Anterior cingulate cortex (tissue), 58 donors: Measurements from ENCODE around the gene IL1RL2.

Source experiments
- DNase-seq, 58 donors: peaks; one replicate each; lab custom pipeline; 2025; lab: John Stamatoyannopoulos, UW

IL1RL2 gene

GRCh38 chr2:102155703-102156515 is 30.9 kb upstream of the IL1RL2 start:
- DNase-seq = no peak

GRCh38 chr2:102158011-102158755 is 28.6 kb upstream of the IL1RL2 start:
- no peak for DNase-seq

- no peak for DNase-seq
These were observed 27.5 kb upstream of the IL1RL2 start for GRCh38 chr2:102159295-102159694.

- peak in 1 of 58 donors; percentile 3 for DNase-seq
These were observed 20.5 kb upstream of the IL1RL2 start for GRCh38 chr2:102166189-102166845.

- DNase-seq = no peak
These were observed 18.6 kb upstream of the IL1RL2 start for GRCh38 chr2:102168026-102168771.

GRCh38 chr2:102171946-102172345 is 14.9 kb upstream of the IL1RL2 start:
- DNase-seq = no peak

GRCh38 chr2:102172745-102173144 is 14.1 kb upstream of the IL1RL2 start:
- DNase-seq = no peak

GRCh38 chr2:102176172-102176571 is 10.7 kb upstream of the IL1RL2 start:
- DNase-seq = no peak

GRCh38 chr2:102177814-102178478 is 8.9 kb upstream of the IL1RL2 start:
- no peak for DNase-seq

GRCh38 chr2:102179061-102179460 is 7.8 kb upstream of the IL1RL2 start:
- DNase-seq = no peak

- no peak for DNase-seq
These were observed 6.8 kb upstream of the IL1RL2 start for GRCh38 chr2:102179788-102180686.

GRCh38 chr2:102180687-102180999 is 6.2 kb upstream of the IL1RL2 start:
- DNase-seq = no peak

- DNase-seq = no peak
These were observed 5.4 kb upstream of the IL1RL2 start for GRCh38 chr2:102181376-102181775.

- DNase-seq = no peak
These were observed 4.7 kb upstream of the IL1RL2 start for GRCh38 chr2:102181919-102182635.

- DNase-seq = no peak
These were observed 2.8 kb upstream of the IL1RL2 start for GRCh38 chr2:102184018-102184417.

GRCh38 chr2:102184568-102184967 is 2.3 kb upstream of the IL1RL2 start:
- DNase-seq = no peak

GRCh38 chr2:102185347-102185746 is 1.5 kb upstream of the IL1RL2 start:
- DNase-seq = no peak

GRCh38 chr2:102187496-102188150 is 800 bp downstream of the IL1RL2 start:
- DNase-seq = peak in 39 of 58 donors; percentile 6 to 64 (median 24)
